Muscle layer of duodenum (tissue), 2 donors: ENCODE results near the gene FER1L5.

Experiments
- H3K27ac ChIP-seq: one replicate; pipeline ENCODE4 v1.7.0; 2013; ENCODE audit warnings: mild to moderate bottlenecking, low read length
- H3K27me3 ChIP-seq: one replicate; pipeline ENCODE4 v1.7.0; 2013; ENCODE audit warnings: low read depth, mild to moderate bottlenecking, control low read depth, low read length
- H3K36me3 ChIP-seq, 2 donors: one replicate each; pipeline ENCODE4 v1.7.0; 2013; ENCODE audit warnings: low read length in 2 of 2, control low read depth in 1 of 2, mild to moderate bottlenecking in 1 of 2; ENCODE audit not compliant: insufficient read depth in 2 of 2, control insufficient read depth in 1 of 2
- H3K4me1 ChIP-seq, 2 donors: one replicate each; pipeline ENCODE4 v1.7.0; 2013; ENCODE audit warnings: low read length in 2 of 2, mild to moderate bottlenecking in 2 of 2, control low read depth in 1 of 2, moderate library complexity in 1 of 2; ENCODE audit not compliant: insufficient read depth in 2 of 2, control insufficient read depth in 1 of 2
- H3K4me3 ChIP-seq, 2 donors: one replicate each; pipeline ENCODE4 v1.7.0; 2013; ENCODE audit warnings: low read length in 2 of 2, low read depth in 1 of 2, mild to moderate bottlenecking in 1 of 2
- H3K9me3 ChIP-seq, 2 donors: one replicate each; pipeline ENCODE4 v1.7.0; 2013; ENCODE audit warnings: low read length in 2 of 2, control low read depth in 1 of 2, mild to moderate bottlenecking in 1 of 2; ENCODE audit not compliant: control insufficient read depth in 1 of 2
- donor health status: healthy.

The FER1L5 gene

DNA sequence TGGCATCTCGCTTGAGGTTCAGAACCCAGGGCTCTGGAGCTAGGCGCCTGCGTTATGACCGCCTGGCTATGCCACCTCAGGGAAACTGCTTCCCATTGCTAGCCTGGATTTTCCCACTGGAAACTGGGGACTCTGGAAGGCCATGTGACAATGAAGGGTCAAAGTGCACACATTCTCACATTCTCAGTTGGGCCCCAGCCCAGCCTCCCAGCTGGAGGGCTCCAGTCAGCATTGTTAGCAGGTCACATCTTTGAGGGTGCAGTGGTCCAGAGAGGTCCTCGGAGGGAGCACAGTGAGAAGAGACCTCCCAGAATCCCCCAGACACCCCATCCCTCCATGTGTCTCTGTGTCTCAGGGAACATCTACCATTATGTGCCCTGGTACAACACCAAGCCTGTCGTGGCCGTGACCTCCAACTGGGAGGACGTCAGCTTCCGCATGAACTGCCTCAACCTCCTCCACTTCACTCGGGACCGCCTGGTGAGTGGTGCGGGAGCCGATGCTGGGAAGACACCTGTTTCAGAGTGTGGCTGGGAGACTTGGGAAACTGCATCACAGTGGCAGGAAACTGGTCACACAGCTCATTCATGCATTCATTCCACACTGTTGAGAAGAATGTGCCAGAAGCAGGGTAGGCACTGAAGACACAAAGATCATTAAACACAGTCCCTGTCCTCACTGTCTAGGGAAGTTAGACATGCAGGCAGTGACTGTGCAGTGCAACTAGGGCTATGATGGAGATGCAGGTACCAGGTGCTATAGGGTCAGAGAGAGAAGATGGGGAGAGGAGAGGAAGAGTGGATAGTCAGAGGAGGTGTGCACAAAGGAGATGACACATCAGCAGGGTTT is 41.6 kb downstream of the FER1L5 start:
- Histone ChIP-seq H3K36me3 (no peaks in the 10 kb centered on the region), H3K27ac (no peak overlapping the region), H3K4me1 (peaks cover 0 to 13% of the 10 kb centered on the region in 2 donors), H3K27me3 (no peaks in the 10 kb centered on the region), H3K4me3 (no peak overlapping the region), H3K9me3 (no peaks in the 10 kb centered on the region)

DNA sequence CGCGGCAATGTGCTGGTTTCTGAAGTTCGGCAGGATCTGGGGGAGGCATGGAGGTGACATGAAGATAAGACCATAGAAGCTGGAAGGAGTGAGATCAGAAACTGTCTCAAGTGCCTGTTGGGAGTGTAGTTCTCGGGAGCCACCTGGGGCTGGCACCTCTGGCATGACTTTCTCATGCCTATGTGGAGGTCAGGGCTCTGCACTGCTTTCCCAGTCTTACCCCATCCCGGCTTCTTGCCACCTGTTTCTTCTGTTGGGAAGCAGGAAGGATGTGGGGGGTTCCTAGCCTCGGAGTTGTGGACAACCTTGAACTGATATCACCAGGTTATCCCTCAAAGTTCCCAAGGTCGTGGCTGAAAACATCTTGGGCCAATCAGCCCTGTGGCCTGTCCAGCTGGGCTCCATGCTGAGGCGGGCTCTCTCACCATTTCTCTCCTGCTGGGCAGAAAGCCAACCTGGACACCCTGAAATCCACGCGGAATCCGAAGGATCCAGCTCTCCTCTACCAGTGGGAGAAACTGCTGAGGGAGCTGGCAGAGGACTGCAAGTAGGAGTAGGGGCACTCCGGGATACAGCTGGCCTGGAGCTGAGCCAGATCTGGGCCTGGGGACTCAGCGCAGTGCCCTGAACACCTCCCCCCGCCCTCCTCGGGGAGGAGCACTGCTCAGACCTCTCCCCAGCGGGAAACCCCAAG is 42.5 kb downstream of the FER1L5 start:
- Histone ChIP-seq H3K4me3 (peak overlapping the region in 1 of 2 donors; percentile 11), H3K9me3 (no peaks in the 10 kb centered on the region), H3K4me1 (peaks cover 0 to 13% of the 10 kb centered on the region in 2 donors), H3K27ac (no peak overlapping the region), H3K27me3 (no peaks in the 10 kb centered on the region), H3K36me3 (no peaks in the 10 kb centered on the region)

DNA sequence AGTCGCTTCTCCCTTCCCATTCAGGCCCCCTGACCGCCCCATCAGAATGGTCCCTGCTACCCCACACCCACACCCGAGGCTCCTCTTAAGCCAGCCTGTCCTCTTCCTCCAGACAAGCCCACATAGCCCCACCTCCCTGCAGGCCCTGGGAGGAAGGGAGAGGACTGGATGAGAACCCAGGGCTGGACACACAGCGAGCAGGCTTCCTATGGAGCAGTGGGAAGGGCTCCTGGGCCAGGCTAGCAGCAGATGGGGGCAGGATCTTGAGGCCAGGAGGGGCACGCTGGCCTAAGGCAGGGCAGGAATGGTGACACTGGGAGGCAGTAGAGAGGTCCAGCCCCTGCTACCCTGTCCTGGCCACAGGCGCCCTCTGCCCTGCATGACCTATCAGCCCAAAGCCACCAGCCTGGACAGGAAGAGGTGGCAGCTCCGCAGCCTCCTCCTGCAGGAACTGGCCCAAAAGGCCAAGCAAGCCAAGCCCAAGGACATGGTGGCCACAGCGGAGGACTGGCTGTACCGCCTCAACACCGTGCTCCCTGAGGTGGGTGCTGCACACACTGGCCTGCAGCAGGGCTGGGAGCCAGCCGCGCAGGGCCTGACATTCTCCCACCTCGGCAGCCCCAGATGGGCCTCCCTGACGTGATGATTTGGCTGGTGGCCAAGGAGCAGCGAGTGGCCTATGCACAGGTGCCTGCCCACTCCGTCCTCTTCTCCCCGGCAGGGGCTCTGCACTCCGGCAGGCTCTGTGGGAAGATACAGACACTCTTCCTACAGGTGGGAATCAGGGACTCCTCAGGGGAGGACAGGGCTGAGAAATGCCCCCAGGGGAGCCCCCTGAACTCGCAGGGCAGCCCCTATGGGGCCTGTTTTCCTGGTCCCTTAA is 43.3 kb downstream of the FER1L5 start:
- Histone ChIP-seq H3K4me3 (peak overlapping the region in 1 of 2 donors; percentile 11), H3K36me3 (no peaks in the 10 kb centered on the region), H3K4me1 (peaks cover 0 to 13% of the 10 kb centered on the region in 2 donors), H3K27ac (no peak overlapping the region), H3K27me3 (no peaks in the 10 kb centered on the region), H3K9me3 (no peaks in the 10 kb centered on the region)

DNA sequence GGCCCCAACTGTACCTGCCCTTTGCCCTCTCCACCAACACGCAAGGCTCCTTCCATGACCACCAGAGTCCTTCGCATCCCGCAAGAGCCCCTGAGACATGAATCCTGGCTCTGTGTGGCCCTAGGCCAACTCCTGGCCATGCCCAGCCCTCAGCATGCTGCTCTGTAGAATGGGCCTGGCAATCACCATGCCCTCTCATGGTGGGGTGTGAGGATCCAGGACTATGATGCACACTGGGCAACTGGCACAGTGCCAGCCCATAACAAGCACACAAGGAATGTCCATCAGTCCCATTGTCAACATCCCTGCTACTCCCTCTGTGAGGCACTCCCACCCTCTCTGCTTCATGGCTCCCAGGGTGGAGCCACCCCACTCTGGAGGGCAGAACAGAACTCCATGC is 44.7 kb downstream of the FER1L5 start:
- Histone ChIP-seq H3K4me1 (peaks cover 0 to 13% of the 10 kb centered on the region in 2 donors), H3K9me3 (no peaks in the 10 kb centered on the region), H3K36me3 (no peaks in the 10 kb centered on the region), H3K4me3 (no peak overlapping the region), H3K27ac (no peak overlapping the region), H3K27me3 (no peaks in the 10 kb centered on the region)

DNA sequence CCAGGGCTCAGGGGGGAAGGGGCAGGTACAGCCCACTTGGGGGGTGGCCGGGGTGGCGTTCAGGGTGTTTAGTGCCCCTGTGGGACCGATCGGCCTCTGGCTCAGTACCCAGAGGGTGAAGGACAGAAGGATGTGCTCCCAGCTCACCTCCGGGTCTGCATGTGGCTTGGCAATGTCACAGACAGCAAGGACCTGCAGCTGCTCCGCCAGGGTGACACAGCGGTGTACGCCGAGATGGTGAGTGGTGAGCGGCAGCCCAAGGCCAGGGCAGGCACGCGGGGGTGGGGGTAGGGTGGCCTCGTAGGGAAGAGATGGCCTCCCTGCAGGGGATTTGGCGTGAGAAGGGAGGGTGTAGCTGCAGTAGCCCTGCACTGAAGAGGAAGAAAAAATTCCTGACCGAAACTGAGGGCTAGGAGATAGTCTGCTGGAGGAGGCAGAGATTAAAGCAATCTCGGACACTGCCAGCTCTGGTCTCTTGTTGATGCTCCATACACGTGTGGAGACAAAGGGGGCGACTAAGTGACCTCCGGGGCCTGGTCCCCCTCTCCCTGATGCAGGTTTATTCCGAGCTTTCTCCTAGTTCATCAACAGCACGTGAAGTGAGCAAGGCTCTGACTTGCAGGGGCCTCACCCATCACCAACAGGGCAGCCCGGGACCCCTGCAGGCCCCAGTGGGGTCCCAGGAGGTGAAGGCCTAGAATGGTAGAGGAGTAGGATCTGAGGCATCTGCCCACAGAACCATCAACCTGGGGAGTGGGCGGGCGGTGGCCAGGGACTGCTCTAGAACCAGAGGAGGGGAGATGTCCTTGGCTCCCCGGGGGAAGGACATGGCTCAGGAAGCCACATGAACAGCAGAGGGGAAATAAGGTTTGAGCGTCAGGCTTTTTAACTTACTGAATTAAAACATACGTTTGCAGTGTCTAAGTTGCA is 45.4 kb downstream of the FER1L5 start:
- H3K36me3 ChIP-seq, result no peaks in the 10 kb centered on the region
- H3K9me3 ChIP-seq, result no peaks in the 10 kb centered on the region
- no peaks in the 10 kb centered on the region for H3K27me3 ChIP-seq
- H3K27ac ChIP-seq, result no peak overlapping the region
- peaks cover 0 to 13% of the 10 kb centered on the region in 2 donors for H3K4me1 ChIP-seq
- H3K4me3 ChIP-seq, result no peak overlapping the region

DNA sequence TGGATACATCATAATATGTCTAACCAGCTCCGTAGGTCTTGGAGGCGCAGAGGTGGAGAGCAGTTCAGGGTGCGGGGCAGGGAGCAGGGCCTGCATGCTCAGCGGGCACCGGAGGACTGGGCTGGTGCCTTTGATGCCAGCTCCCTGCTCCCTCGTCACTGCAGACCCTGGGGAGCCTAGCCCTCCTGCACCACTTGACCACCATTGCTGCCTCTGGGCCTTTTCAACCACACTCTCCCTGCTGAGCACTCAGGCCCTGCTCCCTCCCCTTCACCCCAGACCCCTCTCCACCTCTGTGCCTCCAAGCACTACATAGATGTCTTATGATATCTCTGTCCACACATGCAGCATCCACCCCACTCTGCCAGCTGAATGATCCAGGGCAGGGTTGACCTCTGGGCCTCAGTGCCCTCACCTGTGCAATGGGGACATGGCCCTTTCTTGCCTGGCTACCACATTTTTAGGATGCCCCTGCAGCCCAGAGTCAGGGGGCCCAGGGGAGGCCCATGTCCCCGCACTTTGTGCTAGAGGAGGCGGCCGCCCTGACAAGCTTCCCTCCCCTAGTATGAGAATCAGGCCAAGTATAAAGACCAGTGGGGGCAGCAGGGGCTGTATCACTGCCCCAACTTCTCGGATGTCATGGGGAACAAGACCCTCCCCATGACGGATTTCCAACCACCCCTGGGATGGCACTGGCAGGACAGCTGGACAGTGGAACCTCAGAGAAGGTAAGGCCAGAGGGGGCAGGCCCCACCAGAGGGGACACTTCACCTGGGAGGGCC is 46.3 kb downstream of the FER1L5 start:
- no peaks in the 10 kb centered on the region for H3K27me3 ChIP-seq
- H3K4me1 ChIP-seq, result peaks cover 0 to 13% of the 10 kb centered on the region in 2 donors
- H3K36me3 ChIP-seq, result no peaks in the 10 kb centered on the region
- no peak overlapping the region for H3K27ac ChIP-seq
- no peaks in the 10 kb centered on the region for H3K9me3 ChIP-seq
- H3K4me3 ChIP-seq, result no peak overlapping the region

DNA sequence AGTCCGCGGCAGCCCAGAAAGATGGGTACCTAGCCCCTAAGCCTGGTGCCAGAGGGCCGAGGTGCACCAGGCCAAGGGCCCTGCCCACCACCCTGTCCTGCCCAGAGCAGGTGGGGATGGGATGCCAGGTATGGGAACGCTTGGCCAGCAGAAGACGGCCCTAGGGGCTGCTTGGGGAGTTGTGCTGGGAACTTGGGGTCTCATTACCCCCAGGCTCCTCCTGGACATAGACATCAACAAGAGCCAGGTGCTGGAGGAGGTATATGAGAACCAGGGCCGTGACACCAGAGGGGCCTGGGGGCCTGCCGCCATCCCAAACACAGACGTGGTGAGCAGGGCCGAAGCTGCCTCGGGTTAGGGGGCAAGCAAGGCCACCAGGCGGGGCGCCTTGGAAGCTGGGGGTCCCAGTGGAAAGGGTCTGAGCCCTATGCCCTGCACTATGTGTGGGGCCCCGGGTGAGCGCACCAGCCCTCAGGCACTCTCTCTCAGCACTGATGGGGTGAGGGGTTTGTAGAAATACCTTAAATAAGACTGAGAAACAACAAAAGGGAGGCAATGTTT is 46.9 kb downstream of the FER1L5 start:
- Histone ChIP-seq H3K9me3 (no peaks in the 10 kb centered on the region), H3K27me3 (no peaks in the 10 kb centered on the region), H3K4me3 (no peak overlapping the region), H3K36me3 (no peaks in the 10 kb centered on the region), H3K4me1 (peaks cover 0 to 13% of the 10 kb centered on the region in 2 donors), H3K27ac (no peak overlapping the region)

DNA sequence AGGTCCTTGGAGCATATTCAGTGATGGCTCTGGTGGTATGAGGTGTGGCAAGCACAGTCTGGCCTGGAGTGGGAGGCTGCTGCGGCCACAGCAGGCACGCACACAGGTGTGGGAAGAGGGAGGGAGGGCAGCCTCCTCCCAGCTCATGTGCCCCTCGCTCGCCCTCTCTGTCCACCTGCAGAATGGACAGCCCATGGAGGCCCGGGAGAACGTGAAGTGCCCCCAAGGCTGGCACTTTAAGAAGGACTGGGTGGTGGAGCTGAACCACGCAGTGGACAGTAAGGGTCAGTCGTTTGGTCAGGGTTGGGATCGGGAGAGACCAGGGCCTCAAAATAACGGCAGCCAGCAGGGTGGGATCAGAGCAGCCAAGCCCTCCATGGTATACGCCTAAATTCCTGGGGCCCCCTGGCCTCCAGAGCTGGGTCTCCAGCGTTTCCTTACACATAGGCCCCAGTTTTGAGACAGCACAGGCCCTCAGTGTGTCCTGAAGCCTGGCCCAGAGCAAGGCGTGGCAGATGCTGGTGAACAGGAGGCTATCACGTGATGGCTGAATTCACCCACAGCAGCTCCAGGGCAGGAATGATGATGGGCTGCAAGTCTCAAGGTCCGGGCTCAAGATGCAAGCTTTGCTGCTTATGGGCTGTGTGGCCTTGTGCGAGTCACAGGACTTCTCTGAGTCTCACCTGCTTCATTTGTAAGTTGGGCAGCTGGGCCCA is 47.9 kb downstream of the FER1L5 start:
- H3K36me3 ChIP-seq, result no peaks in the 10 kb centered on the region
- H3K9me3 ChIP-seq, result no peaks in the 10 kb centered on the region
- no peak overlapping the region for H3K27ac ChIP-seq
- H3K27me3 ChIP-seq, result no peaks in the 10 kb centered on the region
- H3K4me1 ChIP-seq, result peaks cover 0 to 8% of the 10 kb centered on the region in 2 donors
- H3K4me3 ChIP-seq, result no peak overlapping the region

DNA sequence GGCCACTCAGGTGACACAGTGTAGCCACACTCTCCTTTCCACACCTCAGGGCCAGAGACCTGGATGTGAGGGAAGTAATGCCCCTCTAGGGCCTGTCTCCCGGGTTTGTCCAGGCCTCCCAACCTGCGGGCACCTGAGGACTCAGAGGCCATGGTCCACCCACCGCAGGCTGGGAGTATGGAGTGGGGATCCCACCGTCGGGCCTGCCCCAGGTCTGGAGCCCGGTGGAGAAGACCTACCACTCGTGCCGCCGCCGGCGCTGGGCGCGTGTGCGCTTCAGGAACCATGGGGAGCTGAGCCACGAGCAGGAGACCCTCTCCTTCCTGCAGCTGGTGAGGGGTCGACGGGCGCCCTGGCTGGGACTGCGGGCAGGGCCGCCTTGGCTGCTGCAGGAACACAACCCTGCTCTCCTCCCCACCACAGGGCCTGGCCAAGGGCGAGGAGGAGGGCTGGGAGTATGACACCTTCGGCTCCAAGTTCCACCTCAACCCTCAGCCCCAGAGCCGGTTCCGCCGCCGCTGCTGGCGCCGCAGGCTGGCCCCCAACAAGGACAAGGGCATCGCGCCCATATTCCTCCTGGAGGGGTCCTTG is 48.6 kb downstream of the FER1L5 start:
- Histone ChIP-seq H3K4me3 (no peak overlapping the region), H3K27me3 (no peaks in the 10 kb centered on the region), H3K27ac (no peak overlapping the region)

More for the DNA sequence above, 48.6 kb downstream of the FER1L5 start:
- Histone ChIP-seq H3K36me3 (no peaks in the 10 kb centered on the region), H3K9me3 (no peaks in the 10 kb centered on the region), H3K4me1 (peaks cover 0 to 2% of the 10 kb centered on the region in 2 donors)
